Mucosa of rectum (tissue), 2 donors: ENCODE measurements around the gene DUSP8.
"Not testable (repeated sequence)": the region's sequence is repeated elsewhere in the genome, so short reads cannot be mapped to it uniquely, and the experiment has no call there.

Source experiments
- H3K27ac ChIP-seq, 2 donors: one replicate each; pipeline ENCODE4 v1.7.0; 2013; ENCODE audit warnings: inconsistent platforms in 2 of 2, low read depth in 2 of 2, low read length in 2 of 2
- H3K27me3 ChIP-seq, 2 donors: one replicate each; pipeline ENCODE4 v1.7.0; 2013; ENCODE audit warnings: low read length in 2 of 2; ENCODE audit not compliant: control insufficient read depth in 2 of 2, insufficient read depth in 2 of 2
- H3K36me3 ChIP-seq, 2 donors: one replicate each; pipeline ENCODE4 v1.7.0; 2013; ENCODE audit warnings: low read length in 2 of 2; ENCODE audit not compliant: control insufficient read depth in 2 of 2, insufficient read depth in 2 of 2
- H3K4me1 ChIP-seq, 2 donors: one replicate each; pipeline ENCODE4 v1.7.0; 2013; ENCODE audit warnings: low read length in 2 of 2, mild to moderate bottlenecking in 1 of 2; ENCODE audit not compliant: control insufficient read depth in 2 of 2, insufficient read depth in 2 of 2
- H3K4me3 ChIP-seq, 2 donors: one replicate each; pipeline ENCODE4 v1.7.0; 2013; ENCODE audit warnings: low read length in 2 of 2
- H3K9ac ChIP-seq, 2 donors: one replicate each; pipeline ENCODE4 v1.7.0; 2013; ENCODE audit warnings: low read length in 2 of 2, low read depth in 1 of 2, mild to moderate bottlenecking in 1 of 2
- H3K9me3 ChIP-seq, 2 donors: one replicate each; pipeline ENCODE4 v1.7.0; 2013; ENCODE audit warnings: low read length in 2 of 2; ENCODE audit not compliant: control insufficient read depth in 2 of 2
- donor health status: healthy.
- donor health status: Normal muscosa, but diverticular disease.

DUSP8 gene

DNA sequence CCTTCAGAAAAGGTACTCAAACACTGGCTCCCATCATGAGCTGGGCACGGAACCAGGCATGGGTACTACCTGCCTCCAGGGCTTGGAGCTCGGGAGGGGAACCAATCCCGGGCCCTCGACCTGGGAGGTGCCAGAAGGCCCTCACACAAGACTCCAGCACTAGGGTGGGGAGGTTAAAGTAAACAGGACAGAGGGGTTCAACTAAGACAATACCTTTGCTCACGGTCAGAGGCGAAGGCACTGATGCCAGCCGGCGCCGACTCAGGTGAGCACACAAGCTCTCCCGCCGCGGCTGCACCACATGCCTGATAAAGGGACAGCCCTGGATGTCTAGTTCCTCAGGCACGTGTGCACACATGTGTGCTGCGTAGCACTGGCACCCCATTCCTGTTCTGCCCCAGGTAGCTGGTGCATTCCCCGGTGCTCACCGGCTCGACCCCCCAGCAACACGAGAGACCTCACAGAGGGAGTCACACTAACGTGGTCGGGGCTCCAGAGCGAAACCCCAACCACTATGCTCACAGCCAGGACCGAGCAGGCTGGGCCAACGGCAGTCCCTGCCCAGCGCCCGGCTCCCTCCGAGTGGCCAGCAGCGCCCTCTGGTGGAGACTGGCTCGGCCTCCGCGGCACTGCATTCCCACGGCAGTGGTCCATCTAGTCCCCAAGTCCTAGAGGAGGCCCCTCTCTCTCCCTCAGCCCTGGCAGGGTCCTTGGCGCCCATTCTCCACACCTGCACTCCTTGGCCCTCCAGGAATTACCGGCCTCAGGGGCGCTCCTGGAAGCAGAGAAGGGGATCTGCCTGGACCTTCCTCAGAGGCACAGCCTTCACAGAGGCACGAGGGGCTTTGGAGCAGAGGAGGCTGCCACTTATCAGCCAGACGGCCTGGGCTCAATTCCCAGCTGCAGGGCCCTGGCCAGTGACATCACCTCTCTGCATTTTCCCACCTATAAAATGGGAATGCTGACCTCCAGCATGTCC lies 56.7 kb downstream of the DUSP8 start:
- no peaks in the 10 kb centered on the region for H3K36me3 ChIP-seq
- no peak overlapping the region for H3K4me3 ChIP-seq
- peaks cover 7 to 8% of the 10 kb centered on the region in 2 donors for H3K4me1 ChIP-seq
- no peaks in the 10 kb centered on the region for H3K9me3 ChIP-seq
- no peaks in the 10 kb centered on the region for H3K27me3 ChIP-seq
- H3K9ac ChIP-seq: no peak overlapping the region
- H3K27ac ChIP-seq: no peak overlapping the region

GRCh38 chr11:1514336-1515061 lies 57.6 kb downstream of the DUSP8 start:
- peaks cover 7 to 8% of the 10 kb centered on the region in 2 donors for H3K4me1 ChIP-seq
- H3K4me3 ChIP-seq: no peak overlapping the region
- H3K27ac ChIP-seq: no peak overlapping the region
- no peaks in the 10 kb centered on the region for H3K9me3 ChIP-seq
- no peaks in the 10 kb centered on the region for H3K27me3 ChIP-seq
- H3K9ac ChIP-seq: no peak overlapping the region
- no peaks in the 10 kb centered on the region for H3K36me3 ChIP-seq

GRCh38 chr11:1513326-1514296 lies 58.5 kb downstream of the DUSP8 start:
- H3K4me3 ChIP-seq: no peak overlapping the region
- H3K36me3 ChIP-seq: no peaks in the 10 kb centered on the region
- peaks cover 7 to 8% of the 10 kb centered on the region in 2 donors for H3K4me1 ChIP-seq
- no peaks in the 10 kb centered on the region for H3K9me3 ChIP-seq
- no peak overlapping the region for H3K9ac ChIP-seq
- no peak overlapping the region for H3K27ac ChIP-seq
- no peaks in the 10 kb centered on the region for H3K27me3 ChIP-seq

GRCh38 chr11:1512531-1513258 lies 59.4 kb downstream of the DUSP8 start:
- H3K27me3 ChIP-seq, H3K4me3 ChIP-seq, H3K9me3 ChIP-seq, H3K27ac ChIP-seq, H3K4me1 ChIP-seq, H3K36me3 ChIP-seq, H3K9ac ChIP-seq: not testable (repeated sequence)

- H3K27ac ChIP-seq: no peak overlapping the region
- no peaks in the 10 kb centered on the region for H3K36me3 ChIP-seq
- H3K27me3 ChIP-seq: no peaks in the 10 kb centered on the region
- peaks cover 9 to 10% of the 10 kb centered on the region in 2 donors for H3K4me1 ChIP-seq
- no peak overlapping the region for H3K4me3 ChIP-seq
- no peaks in the 10 kb centered on the region for H3K9me3 ChIP-seq
- no peak overlapping the region for H3K9ac ChIP-seq
These were observed 60.1 kb downstream of the DUSP8 start for GRCh38 chr11:1511937-1512496.

DNA sequence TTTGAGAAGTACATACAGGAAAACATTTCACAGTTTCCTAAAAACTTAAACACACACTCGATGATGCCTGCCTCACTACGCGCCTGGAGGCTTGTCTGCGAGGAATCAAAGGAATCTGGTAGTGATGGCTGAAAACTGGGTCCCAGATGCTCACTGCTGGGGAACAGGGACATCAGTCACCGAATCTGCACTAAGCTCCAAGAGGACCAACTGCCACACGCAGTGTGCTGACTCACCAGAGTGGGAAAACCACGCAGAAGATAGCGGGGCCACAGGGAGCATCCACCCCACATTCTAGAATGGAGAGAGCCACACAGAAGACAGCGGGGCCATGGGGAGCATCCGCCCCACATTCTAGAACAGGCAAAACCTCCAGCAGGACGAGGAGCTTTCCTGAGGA lies 61.1 kb downstream of the DUSP8 start:
- Histone ChIP-seq H3K9me3 (no peaks in the 10 kb centered on the region), H3K9ac (no peak overlapping the region), H3K27me3 (no peaks in the 10 kb centered on the region), H3K4me1 (peaks cover 10% of the 10 kb centered on the region in 2 donors), H3K36me3 (no peaks in the 10 kb centered on the region), H3K4me3 (no peak overlapping the region), H3K27ac (no peak overlapping the region)

- H3K27ac ChIP-seq, H3K27me3 ChIP-seq, H3K4me1 ChIP-seq, H3K9me3 ChIP-seq, H3K36me3 ChIP-seq, H3K4me3 ChIP-seq, H3K9ac ChIP-seq: not testable (repeated sequence)
These were observed 61.7 kb downstream of the DUSP8 start for GRCh38 chr11:1510351-1510750.

DNA sequence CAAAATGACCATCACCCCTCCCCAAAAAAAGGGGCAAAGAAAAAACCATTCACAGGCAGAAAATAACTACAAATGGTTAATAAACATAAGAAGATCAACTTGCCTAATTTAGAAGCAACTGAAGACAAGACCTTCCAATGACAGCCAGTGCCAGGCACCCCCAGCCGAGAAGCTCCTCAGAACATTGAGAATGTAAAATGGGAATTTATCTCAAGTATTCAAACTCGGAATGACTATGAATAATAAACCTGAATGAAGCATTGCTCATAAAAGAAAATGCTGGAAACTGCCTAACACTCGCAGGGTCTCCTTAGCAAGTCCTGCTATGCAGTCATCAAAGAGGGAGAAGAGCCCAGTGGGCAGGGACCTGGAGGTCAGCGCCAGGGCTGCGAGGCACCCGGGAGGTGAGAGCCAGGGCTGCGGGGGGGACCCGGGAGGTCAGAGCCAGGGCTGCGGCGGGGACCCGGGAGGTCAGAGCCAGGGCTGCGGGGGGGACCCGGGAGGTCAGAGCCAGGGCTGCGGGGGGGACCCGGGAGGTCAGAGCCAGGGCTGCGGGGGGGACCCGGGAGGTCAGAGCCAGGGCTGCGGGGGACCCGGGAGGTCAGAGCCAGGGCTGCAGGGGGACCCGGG lies 62.3 kb downstream of the DUSP8 start:
- peaks cover 3 to 6% of the 10 kb centered on the region in 2 donors for H3K4me1 ChIP-seq
- no peaks in the 10 kb centered on the region for H3K36me3 ChIP-seq
- H3K9ac ChIP-seq: no peak overlapping the region
- no peaks in the 10 kb centered on the region for H3K27me3 ChIP-seq
- no peaks in the 10 kb centered on the region for H3K9me3 ChIP-seq
- H3K27ac ChIP-seq: no peak overlapping the region
- no peak overlapping the region for H3K4me3 ChIP-seq

- Histone ChIP-seq H3K27me3 (no peaks in the 10 kb centered on the region), H3K36me3 (no peaks in the 10 kb centered on the region), H3K9me3 (no peaks in the 10 kb centered on the region), H3K27ac (no peak overlapping the region), H3K9ac (no peak overlapping the region), H3K4me3 (no peak overlapping the region), H3K4me1 (peaks cover 2 to 3% of the 10 kb centered on the region in 2 donors)
These were observed 63.1 kb downstream of the DUSP8 start for GRCh38 chr11:1508986-1509385.
